NCI-H2196 (cell line): ENCODE data around the gene CLEC12A.
"Not testable (repeated sequence)": the region's sequence is repeated elsewhere in the genome, so short reads cannot be mapped to it uniquely, and the experiment has no call there.

Experiments
- DNase-seq: peaks from one replicate; lab custom pipeline; 2025; ENCODE audit not compliant: unreplicated experiment; lab: John Stamatoyannopoulos, UW

The CLEC12A gene

DNA sequence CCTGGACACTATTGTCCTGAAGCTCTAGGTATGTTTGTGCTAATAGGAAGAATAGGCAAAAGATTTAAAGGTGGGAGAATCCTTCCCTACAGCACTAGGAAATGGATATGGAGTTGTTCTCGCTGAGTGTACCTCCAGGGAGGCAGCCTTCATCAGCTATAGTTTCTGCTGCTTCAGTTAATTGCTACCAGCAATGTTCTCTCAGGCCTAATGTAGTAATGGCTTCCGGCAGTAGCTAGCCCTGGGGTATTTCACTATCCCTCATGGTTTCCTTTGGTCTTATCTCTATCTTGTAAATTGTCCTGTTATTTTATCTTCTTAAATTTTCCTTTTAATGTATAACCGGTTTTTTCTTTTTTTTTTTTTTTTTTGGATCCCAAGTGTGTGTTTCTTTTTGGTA lies 9.3 kb upstream of the CLEC12A start:
- no peak for DNase-seq

DNA sequence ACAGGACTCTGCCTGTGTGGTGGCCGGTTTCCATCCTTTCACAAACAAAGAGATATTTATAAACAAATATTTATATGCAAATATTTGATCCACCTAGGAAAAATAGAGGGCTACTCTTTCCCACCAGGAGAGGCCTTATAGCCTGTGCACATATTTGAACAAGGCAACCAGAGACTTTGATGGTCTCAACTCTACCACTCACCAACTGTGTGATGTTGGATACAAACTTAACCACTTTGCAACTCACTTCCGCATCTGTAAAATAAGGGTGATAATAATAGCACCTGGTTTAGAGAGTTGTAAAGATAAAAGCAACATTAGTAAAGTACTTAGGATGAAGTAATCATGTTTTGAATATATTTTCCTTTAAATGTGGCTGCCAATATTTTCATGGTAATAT lies 1.5 kb upstream of the CLEC12A start:
- DNase-seq, result no peak

DNA sequence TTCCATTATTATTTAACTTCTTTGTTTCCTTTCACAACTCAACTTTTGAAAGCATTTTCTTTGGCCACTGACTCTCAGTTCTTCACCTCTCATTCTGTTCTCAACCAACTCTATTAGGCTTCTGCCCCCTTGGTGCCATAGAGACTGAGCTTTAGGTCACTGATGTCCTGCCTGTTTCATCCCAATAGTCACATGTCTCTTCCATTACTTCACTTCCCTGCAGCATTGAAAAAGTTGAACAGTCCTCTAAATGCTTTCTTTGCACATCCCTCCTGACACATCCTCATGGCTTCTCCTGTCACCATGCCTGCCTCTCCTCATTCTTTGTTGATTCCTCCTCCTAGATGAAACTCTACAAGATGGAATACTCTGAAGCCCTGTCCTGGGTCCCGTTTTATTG lies 2.7 kb downstream of the CLEC12A start:
- DNase-seq, result no peak

DNA sequence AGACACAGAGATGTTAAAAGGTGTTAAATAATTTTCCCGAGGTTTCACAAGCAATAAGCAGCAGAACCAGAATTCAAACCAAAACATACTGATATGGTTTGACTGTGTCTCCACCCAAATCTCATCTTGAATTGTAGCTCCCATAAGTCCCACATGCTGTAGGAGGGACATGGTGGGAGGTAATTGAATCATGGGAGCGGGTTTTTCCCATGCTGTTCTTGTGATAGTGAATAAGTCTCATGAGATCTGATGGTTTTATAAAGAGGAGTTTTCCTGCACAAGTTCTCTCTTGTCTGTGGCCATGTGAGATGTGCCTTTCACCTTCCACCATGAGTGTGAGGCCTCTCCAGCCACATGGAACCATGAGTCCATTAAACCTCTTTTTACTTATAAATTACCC lies 3.5 kb downstream of the CLEC12A start:
- not testable (repeated sequence) for DNase-seq

DNA sequence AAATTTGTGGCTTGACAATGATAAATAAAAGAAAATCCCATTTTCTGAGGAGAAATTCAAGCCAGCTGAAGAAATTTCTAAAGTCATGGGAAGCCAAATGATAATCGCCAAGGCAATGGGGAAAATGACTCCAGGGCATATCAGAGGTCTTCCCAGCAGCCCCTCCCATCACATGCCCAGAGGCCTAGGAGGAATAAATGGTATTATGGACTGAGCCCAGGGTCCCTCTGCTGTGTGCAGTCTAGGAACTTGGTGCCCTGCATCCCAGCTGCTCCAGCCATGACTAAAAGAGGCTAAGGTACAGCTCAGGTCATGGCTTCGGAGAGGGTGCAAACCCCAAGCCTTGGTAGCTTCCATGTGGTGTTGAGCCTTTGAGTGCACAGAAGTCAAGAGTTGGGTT lies 4.4 kb downstream of the CLEC12A start:
- no peak for DNase-seq

DNA sequence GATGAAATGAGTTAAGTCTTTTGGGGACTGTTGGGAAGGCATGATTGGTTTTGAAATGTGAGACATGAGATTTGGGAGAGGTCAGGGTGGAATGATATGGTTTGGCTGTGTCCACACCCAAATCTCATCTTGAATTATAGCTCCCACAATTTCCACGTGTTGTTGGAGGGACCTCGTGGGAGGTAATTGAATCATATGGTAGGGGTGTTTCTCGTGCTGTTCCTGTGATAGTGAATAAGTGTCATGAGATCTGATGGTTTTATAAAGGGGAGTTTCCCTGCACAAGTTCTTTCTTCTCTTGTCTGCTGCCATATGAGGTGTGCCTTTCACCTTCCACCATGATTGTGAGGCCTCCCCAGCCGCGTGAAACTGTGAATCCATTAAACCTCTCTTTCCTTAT lies 5.4 kb downstream of the CLEC12A start:
- not testable (repeated sequence) for DNase-seq

DNA sequence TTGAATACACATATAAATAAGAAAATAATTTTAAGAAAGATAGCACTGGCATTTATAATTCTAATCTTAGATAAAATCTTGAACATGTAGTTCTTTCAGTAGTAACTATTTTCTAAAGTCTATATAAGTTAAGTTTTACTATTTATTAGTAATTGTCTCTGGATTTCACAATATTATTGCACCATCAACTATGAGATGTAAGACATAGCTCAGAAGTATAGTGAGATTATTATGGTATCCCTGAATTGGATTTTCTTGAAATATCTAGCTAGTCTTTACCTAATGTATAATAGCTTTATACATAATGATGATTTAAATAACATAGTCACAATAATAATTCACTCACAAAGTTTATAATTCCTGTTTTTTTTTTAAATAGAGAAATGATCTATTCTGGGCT lies 6.7 kb downstream of the CLEC12A start:
- DNase-seq, result no peak

DNA sequence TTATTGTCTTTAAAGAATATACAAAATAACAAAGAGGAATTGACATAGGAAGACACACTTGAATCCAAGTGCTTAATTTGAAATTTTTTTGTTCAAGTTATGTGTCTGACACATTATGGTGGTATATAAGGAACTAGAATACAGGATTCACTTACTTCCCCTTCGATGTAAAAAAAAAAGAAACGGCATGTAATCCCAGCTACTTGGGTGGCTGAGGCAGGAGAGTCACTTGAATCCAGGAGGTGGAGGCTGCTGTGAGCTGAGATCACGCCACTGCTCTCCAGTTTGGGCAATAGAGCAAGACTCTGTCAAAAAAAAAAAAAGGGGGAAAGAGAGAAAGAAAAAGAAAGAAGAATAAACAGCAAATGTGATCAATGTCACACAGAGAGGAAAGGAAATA lies 8.9 kb downstream of the CLEC12A start:
- no peak for DNase-seq

DNA sequence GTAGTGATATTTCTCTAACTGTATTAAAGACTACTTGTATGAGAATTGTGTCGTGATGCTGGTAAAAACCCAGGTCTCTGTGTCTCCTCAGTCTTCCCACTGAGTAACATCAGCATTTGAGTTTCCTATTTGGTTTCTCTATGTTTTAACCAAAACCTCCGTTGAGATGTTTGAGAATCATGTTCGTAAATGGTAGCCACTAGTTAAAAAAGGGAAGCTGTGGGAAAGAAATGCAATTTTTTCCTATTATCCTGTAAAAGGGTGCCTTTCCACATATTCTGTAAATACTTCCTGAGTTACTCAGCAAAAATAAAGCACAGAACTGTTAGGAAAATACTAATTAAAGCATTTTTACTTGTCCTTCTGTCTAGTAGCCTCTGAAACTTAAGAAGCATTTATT lies 20.7 kb downstream of the CLEC12A start:
- DNase-seq, result no peak

DNA sequence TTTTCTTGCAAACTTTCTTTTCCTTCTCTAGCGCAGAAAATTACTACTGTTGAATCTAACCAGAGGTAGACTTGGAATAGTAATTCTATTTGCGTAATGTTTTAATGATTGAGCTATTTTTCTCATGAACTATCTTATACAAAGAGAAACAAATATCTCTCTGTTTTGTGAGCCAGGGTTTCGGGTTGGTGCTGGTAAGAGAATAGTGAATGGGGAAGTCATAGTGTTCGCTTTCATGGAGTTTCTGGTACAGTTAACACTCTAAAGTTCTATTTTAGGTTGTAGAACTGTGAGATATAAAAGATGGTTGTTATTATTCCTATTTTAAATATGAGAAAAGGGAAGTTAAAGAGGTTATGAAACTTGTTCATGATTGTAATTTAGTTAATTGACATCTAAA lies 21.1 kb downstream of the CLEC12A start:
- no peak for DNase-seq

DNA sequence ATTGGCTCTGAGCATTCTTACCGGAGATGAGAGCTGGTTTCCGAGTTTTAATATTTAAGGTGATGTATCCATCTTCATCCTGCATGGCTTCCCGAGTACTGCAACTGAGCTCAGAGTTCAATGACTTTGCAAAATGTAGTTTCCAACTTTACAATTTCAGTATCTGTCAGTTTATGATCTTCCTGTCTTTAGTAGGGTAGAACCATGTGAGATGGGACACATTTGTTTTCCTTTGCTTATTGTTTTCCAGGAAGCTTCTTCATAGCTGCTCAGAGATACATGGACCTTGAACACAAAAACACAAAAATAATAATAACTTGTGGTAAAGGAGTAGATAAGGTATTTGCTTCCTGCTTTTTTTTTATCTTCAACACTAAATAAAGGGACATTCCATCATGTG lies 27.8 kb downstream of the CLEC12A start, which contains the start of gene CLEC1B:
Gene CLEC1B (minus strand): TSS at position 106 of the 400 bp plus-strand sequence. CDS start 21 bp downstream, at position 85.
- no peak for DNase-seq

DNA sequence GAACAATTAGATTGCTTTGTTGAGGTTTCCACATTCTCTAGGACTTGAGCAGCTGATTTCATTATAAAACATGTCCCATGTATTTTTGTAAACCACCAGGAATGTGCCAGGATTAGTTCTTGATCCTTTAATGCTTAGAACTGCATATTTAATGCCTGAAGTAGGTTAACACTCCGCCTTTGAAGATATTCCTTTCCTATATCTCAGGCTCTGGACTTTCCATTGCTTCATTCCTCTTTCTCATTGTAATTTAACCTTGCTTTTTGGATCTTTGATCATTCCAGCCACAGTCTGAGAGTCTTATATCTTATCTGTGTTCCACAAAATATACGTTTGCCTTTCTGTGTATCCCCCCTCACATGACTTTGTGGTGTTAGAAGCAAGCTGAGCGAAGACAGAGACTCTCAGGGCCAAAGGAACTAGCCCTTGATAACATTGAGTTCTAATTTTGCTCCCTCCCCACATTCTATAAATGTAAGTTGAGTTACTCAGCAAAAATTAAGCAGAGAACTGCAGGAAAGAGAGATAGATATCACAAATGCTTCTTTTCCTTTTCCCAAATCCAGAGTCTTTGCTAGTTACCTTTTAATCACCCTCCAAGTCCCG lies 30.1 kb downstream of the CLEC12A start:
- no peak for DNase-seq

DNA sequence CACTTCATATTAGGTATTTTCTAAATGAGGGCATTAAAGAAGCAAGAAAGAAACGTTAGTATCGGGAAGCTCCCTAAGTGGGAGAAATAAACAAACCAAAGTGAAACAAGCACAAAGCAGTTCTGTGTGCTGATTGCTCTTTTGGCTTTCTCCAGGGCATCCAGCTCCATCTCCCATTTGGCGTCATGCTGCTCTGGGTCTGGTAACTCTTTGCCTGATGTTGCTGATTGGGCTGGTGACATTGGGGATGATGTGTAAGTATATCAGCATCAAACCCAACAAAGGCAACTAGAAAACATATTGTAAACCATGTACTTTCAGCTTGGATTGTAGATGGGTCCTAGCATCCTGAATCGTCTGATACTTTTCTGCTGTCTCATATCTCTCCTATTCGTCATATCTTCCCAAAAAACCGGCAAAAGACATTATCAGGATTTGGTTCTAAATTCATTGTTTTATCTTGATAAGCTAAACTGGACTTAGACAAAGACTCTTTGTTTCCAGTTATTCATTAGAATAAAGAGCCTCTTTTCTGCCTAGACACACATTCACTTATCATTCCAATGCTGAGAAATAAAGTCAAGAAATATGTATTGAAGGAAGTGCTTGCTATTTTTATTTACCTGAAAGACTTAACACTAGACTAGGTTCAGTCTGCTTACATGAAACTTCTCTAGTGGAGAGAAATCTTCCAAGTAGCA lies 41.6 kb downstream of the CLEC12A start:
- DNase-seq, result no peak

DNA sequence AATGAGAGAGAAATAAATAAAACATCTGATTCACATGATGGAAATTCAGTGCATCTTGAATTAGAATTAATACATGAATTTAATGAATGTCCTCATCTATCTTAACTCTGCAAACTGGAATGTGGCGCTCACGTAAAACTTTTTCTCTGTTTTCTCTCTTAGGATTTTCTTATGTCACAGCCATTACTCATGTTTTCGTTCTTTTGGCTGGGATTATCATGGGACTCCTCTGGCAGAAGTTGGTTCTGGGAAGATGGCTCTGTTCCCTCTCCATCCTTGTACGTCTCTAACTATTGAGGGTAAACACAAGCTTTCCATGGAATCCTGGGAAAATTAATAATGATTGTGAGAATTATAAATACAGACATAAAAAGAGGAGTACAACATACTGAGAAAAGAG lies 44.2 kb downstream of the CLEC12A start:
- no peak for DNase-seq

DNA sequence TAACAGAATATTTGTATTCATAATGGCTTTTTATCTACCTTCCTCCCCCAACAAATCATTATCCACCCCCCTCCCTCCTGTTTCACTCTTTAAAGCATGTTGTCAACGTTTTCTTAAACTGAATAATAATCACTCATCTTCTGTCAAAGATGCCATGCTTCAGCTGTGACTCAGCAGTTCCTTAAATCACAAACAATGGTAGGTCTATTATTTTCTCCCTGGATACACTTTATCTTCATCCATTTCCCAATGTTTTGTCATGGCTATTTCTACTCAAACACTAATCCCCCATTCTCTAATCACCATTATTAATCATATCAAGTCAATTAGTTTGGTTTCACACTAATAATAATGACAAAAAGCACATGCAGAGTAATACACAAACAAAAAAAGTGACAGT lies 45.7 kb downstream of the CLEC12A start:
- DNase-seq, result no peak

DNA sequence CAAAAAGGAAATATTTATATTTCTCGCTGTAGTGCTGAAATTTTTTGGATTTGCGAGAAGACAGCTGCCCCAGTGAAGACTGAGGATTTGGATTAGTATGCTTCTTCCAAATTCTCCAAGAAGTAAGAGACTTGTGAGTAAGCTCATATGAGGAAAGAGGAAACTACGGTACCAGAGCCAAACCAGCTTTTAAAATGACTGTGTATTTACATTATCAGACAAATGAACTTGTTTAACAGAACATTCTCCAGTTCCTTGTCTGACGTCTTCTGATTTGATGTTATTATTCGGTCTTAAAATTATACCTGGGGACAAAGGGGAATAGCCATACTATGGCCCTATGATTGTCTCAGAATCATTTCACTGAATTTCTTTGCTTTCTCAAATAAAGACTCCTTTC lies 47.2 kb downstream of the CLEC12A start:
- DNase-seq, result no peak

DNA sequence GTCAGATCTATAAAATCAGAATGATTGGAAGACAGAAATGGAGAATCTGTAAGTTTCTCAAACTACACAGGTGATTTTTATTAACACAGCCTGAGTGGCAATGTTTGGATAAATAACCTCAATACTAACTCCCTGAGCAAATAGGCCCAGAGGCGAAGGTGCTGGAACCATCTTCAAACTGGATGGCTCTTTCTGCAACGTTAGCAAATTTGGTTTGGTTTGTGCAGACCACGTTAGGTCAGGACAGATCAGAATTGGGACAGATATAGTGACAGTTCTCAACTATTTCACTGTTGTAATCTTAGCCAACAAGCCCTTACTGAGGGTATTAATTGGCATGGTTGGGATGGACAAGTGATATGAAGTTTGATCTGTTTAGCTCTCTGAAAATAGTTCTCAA lies 50.1 kb downstream of the CLEC12A start:
- DNase-seq, result no peak

DNA sequence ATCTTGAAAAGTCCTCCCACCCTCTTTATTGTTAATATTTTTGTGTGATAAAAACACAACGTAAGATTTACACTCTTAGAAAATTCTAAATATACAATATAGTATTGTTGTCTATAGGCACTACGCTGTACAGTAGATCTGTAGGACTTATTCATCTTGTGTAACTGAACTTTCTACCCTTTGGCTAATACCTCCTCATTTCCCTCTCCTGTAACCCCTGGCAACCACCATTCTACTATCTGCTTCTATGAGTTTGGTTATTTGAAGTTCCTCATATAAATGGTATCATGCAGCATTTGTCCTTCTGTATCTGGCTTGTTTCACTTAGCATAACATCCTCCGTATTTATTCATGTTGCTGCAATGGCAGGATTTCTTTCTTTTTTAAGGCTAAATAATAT lies 54.0 kb downstream of the CLEC12A start:
- DNase-seq, result no peak

DNA sequence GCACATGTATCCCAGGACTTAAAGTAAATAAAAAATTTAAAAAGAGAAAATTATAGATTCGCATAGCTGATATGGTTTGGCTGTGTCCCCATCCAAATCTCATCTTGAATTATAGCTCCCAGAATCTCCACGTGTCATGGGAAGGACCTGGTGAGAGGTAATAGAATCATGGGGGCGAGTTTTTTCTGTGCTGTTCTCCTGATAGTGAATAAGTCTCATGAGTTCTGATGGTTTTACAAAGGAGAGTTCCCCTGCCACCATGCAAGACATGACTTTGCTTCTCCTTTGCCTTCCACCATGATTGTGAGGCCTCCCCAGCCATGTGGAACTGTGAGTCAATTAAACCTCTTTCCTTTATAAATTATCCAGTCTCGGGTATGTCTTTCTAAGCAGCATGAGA lies 55.5 kb downstream of the CLEC12A start:
- not testable (repeated sequence) for DNase-seq

DNA sequence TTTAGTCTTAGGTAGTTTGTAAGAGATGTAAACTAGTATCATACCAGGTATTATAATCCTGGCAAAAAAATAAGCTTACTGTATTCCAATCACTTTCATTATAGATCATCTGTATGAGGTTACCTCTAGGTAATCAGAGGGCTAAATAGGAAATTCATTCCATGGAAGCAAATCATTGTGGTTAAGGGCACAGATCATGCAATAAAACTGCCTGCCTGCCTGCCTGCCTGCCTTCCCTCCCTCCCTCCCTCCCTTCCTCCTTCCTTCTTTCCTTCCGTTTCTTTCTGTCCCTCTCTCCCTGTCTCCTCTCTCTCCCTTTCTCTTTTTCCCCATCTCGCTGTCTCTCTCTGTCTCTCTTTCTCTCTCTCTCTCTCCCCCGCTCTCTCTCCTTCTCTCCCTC lies 56.1 kb downstream of the CLEC12A start:
- no peak for DNase-seq

DNA sequence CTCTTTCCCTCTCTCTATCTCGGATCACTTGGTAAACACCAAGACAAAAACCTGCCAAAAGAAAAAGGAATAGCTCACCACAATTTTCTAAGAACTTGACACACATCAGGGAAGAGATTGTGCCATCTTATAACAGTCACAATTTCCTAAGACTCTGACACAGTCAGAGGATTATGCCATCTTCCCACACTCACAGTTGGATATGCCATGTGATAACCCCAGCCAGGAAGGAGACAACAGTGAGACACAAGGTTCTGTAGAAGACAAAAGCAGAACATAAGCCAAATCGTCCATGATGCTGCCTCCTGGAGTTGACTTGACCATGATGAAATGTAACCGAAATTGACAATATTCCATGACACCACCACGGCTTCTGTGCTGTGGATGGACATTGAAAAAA lies 56.5 kb downstream of the CLEC12A start:
- DNase-seq, result no peak

DNA sequence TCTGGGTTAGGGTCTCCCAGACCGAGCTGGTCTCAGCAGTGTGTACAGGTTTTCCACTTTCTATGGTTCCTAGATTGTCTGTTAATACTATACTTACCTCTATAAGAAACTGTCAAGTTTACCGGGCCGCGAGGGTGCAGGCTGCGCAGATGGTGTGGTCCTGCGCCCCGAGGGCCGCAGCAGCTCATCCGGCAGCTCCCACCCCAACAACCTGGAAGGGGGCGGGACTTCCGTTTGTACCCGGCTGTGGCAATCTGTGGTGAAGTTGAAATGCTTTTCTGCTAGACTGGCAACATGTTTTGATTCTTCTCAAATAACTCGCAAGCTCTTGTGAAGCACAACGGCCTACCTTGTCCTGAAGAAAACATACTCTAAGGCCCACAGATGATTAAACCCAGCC lies 59.2 kb downstream of the CLEC12A start, which contains the start of gene CLEC9A:
Gene CLEC9A (plus strand): TSS at position 237 of the 400 bp plus-strand sequence. CDS start 22,006 bp downstream, outside the sequence.
- DNase-seq, result no peak

DNA sequence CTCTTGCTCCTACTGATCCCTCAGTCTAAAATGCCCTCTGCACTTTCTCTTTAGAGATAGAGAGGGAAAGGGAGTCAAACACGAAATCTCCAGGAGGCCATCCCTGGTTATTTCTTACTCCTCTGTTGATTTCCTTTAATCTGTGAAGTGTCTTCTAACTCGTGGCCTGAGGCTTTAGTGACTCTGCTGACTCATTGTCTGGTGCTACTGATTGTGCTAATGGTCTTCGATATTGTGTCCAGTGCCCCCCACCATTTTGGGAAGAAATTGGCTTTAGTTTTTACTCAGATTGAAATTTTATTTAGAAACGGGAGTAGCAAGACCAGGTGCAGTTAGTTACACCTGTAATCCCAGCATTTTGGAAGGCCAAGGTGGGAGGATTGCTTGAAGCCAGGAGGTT lies 60.1 kb downstream of the CLEC12A start:
- DNase-seq, result no peak
